ENCODE results near the gene ARHGAP19. TPM values are rescaled to one million over a fixed set of nuclear protein-coding genes. Genes with fewer than 3 reads are reported as not detected.

The ARHGAP19 gene
- polyA plus RNA-seq, 1 of the 3 experiments (the other 2 are of a cell fraction), result 3.8 TPM

GRCh38 chr10:97188261-97188711, 104.2 kb downstream of the ARHGAP19 start:
- peaks cover 0 to 20% of the 10 kb centered on the region in 2 experiments; a peak in 1 of 4 replicates for H3K4me1 ChIP-seq (ENCODE audit: control insufficient read depth in 1 of 2, insufficient read depth in 2 of 2, low read depth in 1 of 2, low read length in 1 of 2)
- DNase-seq, result no peak
- WGBS (ENCODE audit: low lambda C conversion rate), result 75% methylated on average over 11 of the region's 11 CpGs
- no peak overlapping the region for H3K9ac ChIP-seq
- H3K4me3 ChIP-seq (ENCODE audit: low read depth in 2 of 2, low read length in 1 of 2), result no peak overlapping the region
- ChIA-PET CTCF (interaction anchor here (1.8 to 27.2 kb wide), 4 partner anchors 8 to 112 kb away, joined by 6 to 460 read pairs (median 182); no protein-coding TSS in a partner anchor), POLR2A (interaction anchor here (1.0 kb wide), 1 partner anchor 113 kb away, joined by 3 read pairs; no protein-coding TSS in a partner anchor)
- H3K9me2 ChIP-seq, result no peaks in the 10 kb centered on the region
- H3K9me3 ChIP-seq, result no peaks in the 10 kb centered on the region
- no peaks in the 10 kb centered on the region for H3K36me3 ChIP-seq (replicated peaks in 1 of 2; ENCODE audit: control insufficient read depth in 1 of 2, insufficient read depth in 2 of 2, low read length in 1 of 2)
- H3K27me3 ChIP-seq (ENCODE audit: insufficient read depth), result peaks cover 12% of the 10 kb centered on the region; the same call in 1 of the 2 replicates
- no peaks in the 10 kb centered on the region for H3K79me2 ChIP-seq (ENCODE audit: insufficient read depth)
- no peak overlapping the region for H2AFZ ChIP-seq (ENCODE audit: low read depth)
- H3F3A ChIP-seq (replicated peaks; ENCODE audit: insufficient read depth), result no peaks in the 10 kb centered on the region
- no peak for TF ChIP-seq POLR2AphosphoS5 (IDR thresholded peaks at IDR 0.05; ENCODE audit: low read depth, low read length)
- no peak overlapping the region for H3K27ac ChIP-seq (ENCODE audit: low read depth in 2 of 2, low read length in 1 of 2)
- H3K4me2 ChIP-seq, result no peak overlapping the region
- H4K20me1 ChIP-seq (ENCODE audit: insufficient read depth), result no peaks in the 10 kb centered on the region

- Histone ChIP-seq H3K27me3 (ENCODE audit: insufficient read depth) (peaks cover 22% of the 10 kb centered on the region; the same call in 1 of the 2 replicates), H3K4me3 (ENCODE audit: low read depth in 2 of 2, low read length in 1 of 2) (no peak overlapping the region), H3K9me3 (no peaks in the 10 kb centered on the region), H3K79me2 (ENCODE audit: insufficient read depth) (no peaks in the 10 kb centered on the region), H3K4me1 (ENCODE audit: control insufficient read depth in 1 of 2, insufficient read depth in 2 of 2, low read depth in 1 of 2, low read length in 1 of 2) (peaks cover 0 to 34% of the 10 kb centered on the region in 2 experiments; a peak in 1 of 4 replicates), H3K36me3 (replicated peaks in 1 of 2; ENCODE audit: control insufficient read depth in 1 of 2, insufficient read depth in 2 of 2, low read length in 1 of 2) (no peaks in the 10 kb centered on the region), H3K27ac (ENCODE audit: low read depth in 2 of 2, low read length in 1 of 2) (no peak overlapping the region), H4K20me1 (ENCODE audit: insufficient read depth) (no peaks in the 10 kb centered on the region), H3F3A (replicated peaks; ENCODE audit: insufficient read depth) (no peaks in the 10 kb centered on the region), H3K9ac (no peak overlapping the region), H3K9me2 (no peaks in the 10 kb centered on the region), H3K4me2 (no peak overlapping the region), H2AFZ (ENCODE audit: low read depth) (no peak overlapping the region)
- WGBS (ENCODE audit: low lambda C conversion rate), result 90% methylated on average over 14 of the region's 18 CpGs
- no peak for DNase-seq
- CTCF ChIA-PET, result interaction anchor here (1.8 to 27.2 kb wide), 4 partner anchors 10 to 110 kb away, joined by 6 to 460 read pairs (median 182); no protein-coding TSS in a partner anchor
- POLR2A ChIA-PET, result no interaction called here
- TF ChIP-seq, protein P1, sequence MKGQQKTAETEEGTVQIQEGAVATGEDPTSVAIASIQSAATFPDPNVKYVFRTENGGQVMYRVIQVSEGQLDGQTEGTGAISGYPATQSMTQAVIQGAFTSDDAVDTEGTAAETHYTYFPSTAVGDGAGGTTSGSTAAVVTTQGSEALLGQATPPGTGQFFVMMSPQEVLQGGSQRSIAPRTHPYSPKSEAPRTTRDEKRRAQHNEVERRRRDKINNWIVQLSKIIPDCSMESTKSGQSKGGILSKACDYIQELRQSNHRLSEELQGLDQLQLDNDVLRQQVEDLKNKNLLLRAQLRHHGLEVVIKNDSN (IDR thresholded peaks at IDR 0.05; ENCODE audit: borderline replicate concordance, low read depth), result no peak
- TF ChIP-seq CHD2 (IDR thresholded peaks at IDR 0.05; ENCODE audit: low read length, partially characterized antibody) (no peak), RFX5 (IDR thresholded peaks at IDR 0.05; ENCODE audit: low read length) (no peak), SMC3 (IDR thresholded peaks at IDR 0.05; ENCODE audit: low read depth, low read length) (no peak), YY1 (IDR thresholded peaks at IDR 0.05; ENCODE audit: low read depth) (no peak), MXI1 (IDR thresholded peaks at IDR 0.05; ENCODE audit: low read depth, low read length) (no peak), RAD21 (IDR thresholded peaks at IDR 0.05; ENCODE audit: low read length) (no peak), ZBTB33 (IDR thresholded peaks at IDR 0.05; ENCODE audit: borderline replicate concordance, low read depth) (no peak), TCF12 (IDR thresholded peaks at IDR 0.05) (no peak), PBX3 (IDR thresholded peaks at IDR 0.05) (no peak), EZH2phosphoT487 (IDR thresholded peaks at IDR 0.05; ENCODE audit: borderline replicate concordance, low read depth) (no peak), IRF3 (IDR thresholded peaks at IDR 0.05; ENCODE audit: low read depth, low read length) (no peak), RCOR1 (IDR thresholded peaks at IDR 0.05; ENCODE audit: low read length) (no peak), TAF1 (IDR thresholded peaks at IDR 0.05; ENCODE audit: borderline replicate concordance, low read depth, low read length) (no peak), EP300 (IDR thresholded peaks at IDR 0.05; ENCODE audit: borderline replicate concordance in 1 of 2, low read depth in 1 of 2, low read length in 1 of 2) (no peak), TEAD4 (IDR thresholded peaks at IDR 0.05; ENCODE audit: borderline replicate concordance, insufficient read depth) (no peak), POLR2AphosphoS5 (IDR thresholded peaks at IDR 0.05; ENCODE audit: low read depth, low read length) (no peak)
- TF ChIP-seq, protein P2, sequence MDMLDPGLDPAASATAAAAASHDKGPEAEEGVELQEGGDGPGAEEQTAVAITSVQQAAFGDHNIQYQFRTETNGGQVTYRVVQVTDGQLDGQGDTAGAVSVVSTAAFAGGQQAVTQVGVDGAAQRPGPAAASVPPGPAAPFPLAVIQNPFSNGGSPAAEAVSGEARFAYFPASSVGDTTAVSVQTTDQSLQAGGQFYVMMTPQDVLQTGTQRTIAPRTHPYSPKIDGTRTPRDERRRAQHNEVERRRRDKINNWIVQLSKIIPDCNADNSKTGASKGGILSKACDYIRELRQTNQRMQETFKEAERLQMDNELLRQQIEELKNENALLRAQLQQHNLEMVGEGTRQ (IDR thresholded peaks at IDR 0.05; ENCODE audit: borderline replicate concordance, low read depth, low read length), result no peak
- TF ChIP-seq, protein P3, sequence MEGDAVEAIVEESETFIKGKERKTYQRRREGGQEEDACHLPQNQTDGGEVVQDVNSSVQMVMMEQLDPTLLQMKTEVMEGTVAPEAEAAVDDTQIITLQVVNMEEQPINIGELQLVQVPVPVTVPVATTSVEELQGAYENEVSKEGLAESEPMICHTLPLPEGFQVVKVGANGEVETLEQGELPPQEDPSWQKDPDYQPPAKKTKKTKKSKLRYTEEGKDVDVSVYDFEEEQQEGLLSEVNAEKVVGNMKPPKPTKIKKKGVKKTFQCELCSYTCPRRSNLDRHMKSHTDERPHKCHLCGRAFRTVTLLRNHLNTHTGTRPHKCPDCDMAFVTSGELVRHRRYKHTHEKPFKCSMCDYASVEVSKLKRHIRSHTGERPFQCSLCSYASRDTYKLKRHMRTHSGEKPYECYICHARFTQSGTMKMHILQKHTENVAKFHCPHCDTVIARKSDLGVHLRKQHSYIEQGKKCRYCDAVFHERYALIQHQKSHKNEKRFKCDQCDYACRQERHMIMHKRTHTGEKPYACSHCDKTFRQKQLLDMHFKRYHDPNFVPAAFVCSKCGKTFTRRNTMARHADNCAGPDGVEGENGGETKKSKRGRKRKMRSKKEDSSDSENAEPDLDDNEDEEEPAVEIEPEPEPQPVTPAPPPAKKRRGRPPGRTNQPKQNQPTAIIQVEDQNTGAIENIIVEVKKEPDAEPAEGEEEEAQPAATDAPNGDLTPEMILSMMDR (IDR thresholded peaks at IDR 0.05), result no peak
Observed at GRCh38 chr10:97186911-97187310, 105.5 kb downstream of the ARHGAP19 start.
